ENCODE results near the gene UBE2S. TPM values are rescaled to one million over a fixed set of nuclear protein-coding genes. Genes with fewer than 3 reads are reported as not detected.

Gene UBE2S
- total and polyA plus RNA-seq, 2 donors (not counting 1 experiment from before 2014, with no cell fraction given), result 20.6 to 72.7 TPM

- H3K4me1 Mint-ChIP-seq, result peaks cover 4% of the 10 kb centered on the region
These were observed 48.4 kb downstream of the UBE2S start for GRCh38 chr19:55358943-55359908.

More at GRCh38 chr19:55358943-55359908, 48.4 kb downstream of the UBE2S start:
- Mint-ChIP-seq H3K4me3 (no peak overlapping the region), H3K9me3 (ENCODE audit: insufficient read depth) (no peaks in the 10 kb centered on the region), H3K27ac (no peak overlapping the region), H3K27me3 (peaks cover 12% of the 10 kb centered on the region)
- Histone ChIP-seq H3K79me2 (ENCODE audit: control insufficient read depth, insufficient read depth, low read length) (no peaks in the 10 kb centered on the region), H3K27me3 (replicated peaks in 1 of 4; ENCODE audit: control extremely low read depth in 1 of 4, control insufficient read depth in 3 of 4, insufficient read depth in 4 of 4, low read length in 3 of 4) (peaks cover 0 to 22% (median 9%) of the 10 kb centered on the region in 4 experiments), H4K20me1 (ENCODE audit: control insufficient read depth, insufficient read depth, low read length, poor library complexity, severe bottlenecking) (no peaks in the 10 kb centered on the region), H3K4me1 (ENCODE audit: control insufficient read depth in 2 of 2, insufficient read depth in 2 of 2, low read length in 2 of 2) (peaks cover 4 to 7% of the 10 kb centered on the region in 2 donors), H3K27ac (ENCODE audit: low read length in 2 of 2) (no peak overlapping the region), H3K9ac (ENCODE audit: low read length) (no peak overlapping the region), H3K4me3 (ENCODE audit: control extremely low read depth in 1 of 5, extremely low read depth in 1 of 5, insufficient read depth in 1 of 5, low read depth in 2 of 5, low read length in 4 of 5) (no peak overlapping the region), H2AFZ (ENCODE audit: insufficient read depth, low read depth, low read length, poor library complexity, severe bottlenecking) (no peak overlapping the region), H3K9me3 (ENCODE audit: control extremely low read depth in 1 of 3, control insufficient read depth in 2 of 3, insufficient read depth in 1 of 3, low read length in 2 of 3) (peaks cover 0 to 10% (median 0%) of the 10 kb centered on the region in 3 donors), H3K36me3 (replicated peaks in 1 of 2; ENCODE audit: control extremely low read depth in 1 of 2, control insufficient read depth in 1 of 2, extremely low read depth in 1 of 2, insufficient read depth in 2 of 2, low read length in 1 of 2) (no peaks in the 10 kb centered on the region), H3K4me2 (replicated peaks; ENCODE audit: low read depth, low read length, poor library complexity, severe bottlenecking) (no peak overlapping the region)
- WGBS (ENCODE audit: insufficient coverage), result 90% methylated on average over 32 of the region's 32 CpGs
- CTCF ChIA-PET, result no interaction called here
- DNase-seq, result no peak
- intact Hi-C loops (cut with micrococcal nuclease), result no loop called here
- POLR2A ChIA-PET, result no interaction called here
- no peak for TF ChIP-seq EZH2 (IDR thresholded peaks at IDR 0.05; ENCODE audit: borderline replicate concordance, insufficient read depth, low read depth, low read length, poor library complexity, severe bottlenecking)
- TF ChIP-seq CTCF (IDR thresholded peaks at IDR 0.05), result no peak
- ATAC-seq (ENCODE audit: low read depth), result no peak
